GM19239 (cell line): ENCODE data around the gene PXK.
"Not testable (repeated sequence)": the region's sequence is repeated elsewhere in the genome, so short reads cannot be mapped to it uniquely, and the experiment has no call there.

Experiments
- DNase-seq: peaks from one replicate; pipeline ENCODE4 v3.0.0; 2011; ENCODE audit warnings: low spot score; ENCODE audit not compliant: insufficient read length
- FAIRE-seq: peaks from 2 replicates; lab custom pipeline; 2011; peaks lifted over from hg19 to GRCh38; lab: Jason Lieb, UNC

PXK gene

DNA sequence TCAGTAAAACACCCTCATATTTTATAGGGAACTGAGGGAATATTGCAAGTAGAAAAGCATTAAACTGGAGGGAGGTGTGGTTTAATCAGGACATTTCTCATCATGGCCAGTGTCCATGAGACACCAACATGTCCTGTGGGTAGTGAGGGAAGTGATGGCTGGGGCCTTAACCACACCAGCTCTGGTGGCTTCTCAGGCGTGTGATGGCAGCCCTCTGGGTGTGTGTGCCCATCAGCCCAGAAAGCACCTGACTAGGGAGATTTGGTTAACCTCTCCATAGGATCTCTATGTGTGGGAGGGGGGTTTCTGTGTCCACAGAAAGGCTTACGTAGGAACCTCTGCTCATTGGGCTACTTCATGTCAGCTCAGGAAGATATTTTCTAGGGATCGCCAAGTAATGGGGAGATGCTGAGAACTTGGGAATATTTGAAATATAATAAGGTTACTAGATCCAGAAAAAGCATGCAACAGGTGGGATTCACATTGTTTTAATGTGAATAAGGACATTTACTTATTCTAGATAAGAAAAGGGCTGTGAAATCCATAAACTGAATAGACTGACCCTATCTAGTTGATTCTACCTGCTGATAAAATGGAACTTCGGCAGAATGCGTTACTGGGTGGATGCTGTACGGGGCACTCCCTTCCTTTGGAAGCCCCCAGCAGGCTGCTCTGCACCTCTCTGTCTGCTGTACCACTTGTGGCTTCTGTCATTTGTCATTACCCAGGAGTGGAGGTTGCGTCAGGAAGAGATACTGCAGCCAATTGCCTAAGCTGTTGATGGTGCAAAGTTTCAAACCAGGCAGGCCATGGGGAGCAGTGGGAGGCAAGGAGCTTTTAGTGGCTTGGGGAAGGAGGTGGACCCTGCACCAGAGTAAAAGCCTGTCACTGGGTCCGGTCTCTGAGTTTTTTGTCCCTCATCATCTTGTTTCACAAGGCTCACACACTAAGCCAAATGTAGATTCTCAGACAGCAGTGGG lies 79.4 kb downstream of the PXK start:
- DNase-seq: no peak
- FAIRE-seq: no peak

DNA sequence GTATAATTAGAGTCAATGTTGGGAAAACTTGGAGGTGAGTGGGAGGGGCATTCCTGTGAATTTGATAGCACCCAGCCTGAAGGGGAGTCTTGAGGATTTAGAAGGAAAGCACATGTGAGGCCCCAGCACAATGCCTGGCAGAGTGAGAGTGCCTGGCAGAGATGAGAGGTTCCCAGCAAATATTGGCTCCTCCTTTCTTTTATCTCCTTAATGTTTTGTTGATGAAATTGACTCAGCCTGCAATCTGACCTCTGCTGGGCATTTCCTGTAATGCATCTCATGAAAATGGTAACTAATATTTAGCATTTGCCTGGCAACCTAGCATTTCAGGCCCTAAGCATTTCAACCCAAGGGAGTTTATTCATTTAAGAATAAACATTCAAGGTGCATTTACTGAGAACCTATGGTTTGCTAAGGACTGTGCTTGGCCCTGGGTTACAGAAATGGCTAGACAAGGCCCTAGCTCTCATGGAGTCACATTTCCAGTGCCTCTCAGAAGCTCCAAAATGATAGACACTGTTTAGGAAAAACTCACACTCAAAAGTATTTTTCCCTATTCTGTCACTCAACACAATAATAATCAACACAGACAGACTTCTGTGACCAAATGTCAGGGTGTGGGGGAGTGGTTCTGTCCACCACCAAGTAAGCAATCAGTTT lies 82.0 kb downstream of the PXK start:
- DNase-seq (peak; percentile 29), FAIRE-seq (peak; percentile 88)

DNA sequence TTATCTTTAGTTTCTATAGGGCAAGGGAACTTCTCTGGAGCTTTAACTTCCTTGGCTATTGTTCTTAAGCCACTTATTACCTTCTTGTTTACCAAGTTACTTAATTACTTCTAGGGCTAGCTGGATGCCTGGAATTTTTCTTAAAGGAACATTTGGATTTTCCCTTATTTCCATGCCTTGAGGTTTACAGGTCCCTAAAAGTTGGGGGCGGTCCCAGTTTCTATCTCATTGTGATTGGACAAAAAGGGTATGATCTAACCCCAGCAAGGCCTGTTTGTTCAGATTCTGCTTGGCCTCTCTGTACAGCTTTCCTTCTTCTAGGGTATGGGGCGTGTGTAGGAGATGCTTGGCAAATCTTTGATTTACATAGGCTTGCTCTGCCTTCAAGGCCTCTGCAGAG lies 83.5 kb downstream of the PXK start:
- FAIRE-seq (no peak), DNase-seq (no peak)

DNA sequence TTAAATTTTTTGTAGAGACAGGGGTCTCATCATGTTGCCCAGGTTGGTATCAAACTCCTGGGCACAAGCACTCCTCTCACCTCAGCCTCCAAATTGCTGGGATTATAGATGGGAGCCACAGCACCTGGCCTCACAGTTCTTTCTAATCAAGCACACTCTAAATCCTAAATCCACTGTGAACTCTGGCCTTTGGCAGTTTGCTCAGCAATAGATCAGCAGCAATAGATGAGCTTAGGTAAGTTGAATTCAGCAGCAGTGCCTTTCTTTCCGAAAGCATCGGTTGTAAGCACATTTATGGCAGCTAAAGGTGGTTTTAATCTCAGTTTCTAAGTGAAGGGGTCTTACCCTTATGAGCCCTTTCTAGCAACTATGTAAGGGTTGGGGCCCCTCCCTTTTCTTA lies 84.4 kb downstream of the PXK start:
- DNase-seq: no peak
- no peak for FAIRE-seq

DNA sequence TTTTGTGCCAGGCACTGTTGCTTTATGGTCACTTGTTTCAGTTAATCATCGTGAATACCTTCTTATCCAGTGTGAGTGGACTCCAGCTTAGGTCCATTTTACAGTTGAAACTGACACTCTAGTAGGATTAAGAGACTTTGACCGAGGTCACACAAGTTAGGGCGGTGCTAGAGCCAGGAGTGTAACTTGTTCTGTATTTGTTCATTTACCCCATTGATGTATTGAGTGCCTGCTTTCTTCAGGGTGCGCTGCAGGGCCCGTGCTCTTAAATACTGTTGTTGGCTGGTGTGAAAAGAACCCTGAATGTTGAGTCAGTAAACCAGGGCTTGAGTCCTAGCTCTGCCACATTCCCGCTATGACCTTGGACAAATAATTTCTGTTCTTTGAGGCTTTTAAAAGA lies 85.5 kb downstream of the PXK start:
- FAIRE-seq (no peak), DNase-seq (no peak)

DNA sequence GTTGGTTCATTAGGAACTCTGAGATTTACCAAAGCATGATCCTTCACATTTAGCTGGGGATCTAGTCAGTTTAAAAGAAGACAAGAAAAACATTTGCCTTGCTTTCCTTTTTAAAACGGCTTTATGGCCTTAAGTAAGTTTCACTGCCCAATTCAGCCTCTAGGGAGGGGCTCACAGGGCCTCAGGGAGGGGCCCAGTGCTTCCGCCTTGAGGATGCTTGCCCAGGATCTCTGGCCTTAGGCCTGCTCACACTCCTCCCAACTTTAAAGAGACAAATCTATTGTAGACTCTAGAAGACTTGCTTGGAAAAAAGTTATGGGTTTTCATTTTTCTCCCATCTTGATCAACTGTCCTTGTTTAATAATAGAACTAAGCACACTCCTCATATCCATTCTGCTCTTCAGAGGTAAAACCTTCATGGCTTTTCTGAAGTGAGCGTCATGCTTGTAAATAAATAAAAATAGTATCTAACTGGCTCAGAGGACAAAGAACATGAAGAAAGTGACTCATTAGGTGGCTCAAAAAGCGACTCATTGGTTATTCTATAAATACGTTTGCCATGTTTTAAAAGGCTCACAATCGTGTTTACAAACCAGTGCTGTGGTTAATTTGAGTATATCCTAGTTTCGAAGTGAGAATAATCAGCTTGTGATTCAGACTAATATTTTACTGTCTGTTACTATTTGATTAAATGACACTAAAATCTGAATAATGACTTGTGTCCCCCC lies 87.3 kb downstream of the PXK start:
- DNase-seq: no peak

DNA sequence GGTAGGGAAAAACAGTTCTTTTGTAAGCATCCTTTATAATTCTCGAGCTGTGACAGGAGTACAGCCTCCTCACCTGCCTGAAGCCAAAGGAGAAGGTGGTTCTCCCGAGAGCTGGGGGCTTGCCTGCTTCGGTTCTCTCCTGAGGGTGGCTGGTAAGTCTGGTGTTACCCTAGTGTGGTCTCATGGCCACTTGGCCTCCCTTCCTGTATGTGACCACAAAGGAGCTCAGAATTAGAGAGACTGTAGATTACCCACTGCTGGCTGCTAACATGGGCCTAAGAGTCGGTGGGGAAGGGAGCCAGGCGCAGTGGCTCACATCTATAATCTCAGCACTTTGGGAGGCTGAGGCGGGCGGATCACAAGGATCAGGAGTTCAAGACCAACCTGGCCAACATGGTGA lies 88.3 kb downstream of the PXK start:
- no peak for DNase-seq
- no peak for FAIRE-seq

More for the DNA sequence above, 87.3 kb downstream of the PXK start:
- FAIRE-seq: peak; percentile 87

DNA sequence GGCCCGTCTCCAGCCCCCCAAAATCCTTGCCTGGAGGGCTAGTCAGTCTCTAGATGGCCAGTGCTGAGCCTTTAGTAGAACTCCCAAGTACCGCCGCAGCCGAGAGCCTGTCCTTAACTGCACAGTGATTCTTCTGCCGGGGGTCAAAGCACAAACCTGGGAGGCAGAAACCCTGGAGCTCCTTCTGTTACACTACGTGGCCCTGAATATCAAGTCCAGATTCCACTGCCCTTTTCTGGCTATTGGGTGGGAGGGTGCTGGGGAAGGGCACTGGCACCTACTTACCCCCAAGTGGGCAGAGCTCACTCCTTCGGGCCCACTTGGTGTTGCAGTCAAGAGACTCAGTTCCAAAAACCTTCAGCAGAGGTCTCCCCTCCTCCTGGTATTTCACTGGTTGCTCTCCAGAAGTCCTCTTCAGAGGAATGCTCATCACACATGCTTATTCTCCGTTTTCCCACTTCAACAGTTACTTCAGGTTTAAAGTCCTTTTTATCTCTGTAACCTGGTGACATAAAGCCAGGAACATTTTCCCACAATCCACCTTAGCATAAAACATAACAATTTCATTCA lies 90.1 kb downstream of the PXK start:
- DNase-seq: no peak
- FAIRE-seq: no peak

DNA sequence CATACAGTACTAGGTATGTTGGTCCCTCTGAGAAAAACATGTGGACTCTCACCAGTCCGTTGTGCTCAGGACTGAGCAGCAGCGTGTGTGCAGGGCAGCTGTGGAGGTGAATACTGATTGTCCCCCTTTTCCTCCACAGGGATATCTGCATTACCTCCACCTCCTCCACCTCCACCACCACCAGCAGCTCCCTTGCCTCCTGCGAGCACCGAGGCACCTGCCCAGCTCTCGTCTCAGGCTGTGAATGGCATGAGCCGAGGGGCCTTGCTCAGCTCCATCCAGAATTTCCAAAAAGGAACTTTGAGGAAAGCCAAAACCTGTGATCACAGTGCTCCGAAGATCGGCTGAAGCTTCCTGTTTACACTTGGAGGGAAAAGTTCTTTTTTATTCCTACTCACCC lies 91.9 kb downstream of the PXK start:
- no peak for FAIRE-seq
- no peak for DNase-seq

DNA sequence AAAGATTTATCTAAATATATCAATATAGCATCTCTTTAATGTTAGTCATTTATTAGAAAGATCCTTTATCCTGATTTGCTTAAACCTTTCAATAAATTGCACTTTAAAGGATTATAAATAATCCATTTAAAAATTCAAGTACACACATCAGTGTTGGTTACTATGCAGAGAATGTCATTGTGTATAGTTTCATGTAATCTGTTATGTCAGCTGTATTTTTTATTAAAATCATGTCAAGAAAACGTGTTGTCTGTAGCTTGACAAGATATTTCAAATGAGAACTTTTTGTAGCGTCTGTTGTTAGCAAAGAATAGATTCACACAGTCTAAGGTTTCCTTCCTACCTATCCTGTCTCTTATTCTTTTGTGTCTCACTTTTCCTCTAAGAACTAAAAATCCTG lies 93.1 kb downstream of the PXK start:
- DNase-seq (no peak), FAIRE-seq (no peak)

DNA sequence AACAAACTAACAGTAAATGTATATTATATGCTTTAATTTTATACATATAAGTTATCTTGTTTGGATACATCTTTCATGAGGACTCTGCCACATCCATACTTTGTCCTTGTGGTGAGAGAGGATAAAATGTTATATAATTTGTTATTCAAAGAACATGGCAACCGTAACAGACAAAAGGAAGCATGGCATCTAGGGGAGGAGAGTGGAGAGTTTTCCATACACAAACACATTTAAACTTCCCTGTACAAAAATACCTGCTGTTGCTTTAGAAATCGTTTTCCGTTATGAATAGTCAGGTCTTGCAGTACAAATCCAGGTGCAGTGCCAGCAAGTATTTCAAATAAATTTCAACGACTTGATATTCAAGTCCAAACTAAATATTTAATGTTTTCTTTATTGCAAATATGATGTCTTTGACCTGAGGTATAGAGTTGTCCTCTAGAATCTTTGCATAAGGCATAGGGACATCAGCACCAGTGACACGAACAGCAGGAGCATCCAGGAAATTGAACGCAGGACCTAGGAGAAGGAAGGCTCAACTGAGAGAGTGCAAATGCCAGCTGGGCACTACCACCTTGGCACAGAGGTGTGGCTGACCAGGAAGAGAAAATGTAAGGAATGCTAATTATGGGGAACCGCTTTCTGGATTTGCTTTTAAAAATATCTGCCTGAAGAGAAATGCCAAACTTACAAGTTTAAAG lies 95.1 kb downstream of the PXK start:
- FAIRE-seq (no peak), DNase-seq (no peak)

DNA sequence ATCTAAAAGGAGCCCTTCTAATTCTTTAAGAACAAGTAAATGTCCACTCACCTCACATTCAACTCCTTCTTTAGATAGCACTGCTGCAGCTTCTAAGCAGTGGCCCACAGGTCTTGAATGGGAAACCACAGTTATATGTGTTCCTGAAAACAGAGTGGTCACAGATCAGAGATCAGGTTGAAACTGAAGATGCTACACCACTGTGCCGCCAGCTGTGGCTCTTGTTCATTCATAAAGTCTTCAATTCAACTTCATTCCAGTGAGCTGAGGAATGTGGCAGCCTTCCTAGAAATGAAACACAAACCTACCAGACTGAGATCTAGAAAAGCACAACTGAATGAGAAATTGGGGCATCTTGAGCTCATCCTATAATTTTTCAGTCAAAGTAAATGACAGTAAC lies 97.0 kb downstream of the PXK start:
- peak; percentile 84 for FAIRE-seq

DNA sequence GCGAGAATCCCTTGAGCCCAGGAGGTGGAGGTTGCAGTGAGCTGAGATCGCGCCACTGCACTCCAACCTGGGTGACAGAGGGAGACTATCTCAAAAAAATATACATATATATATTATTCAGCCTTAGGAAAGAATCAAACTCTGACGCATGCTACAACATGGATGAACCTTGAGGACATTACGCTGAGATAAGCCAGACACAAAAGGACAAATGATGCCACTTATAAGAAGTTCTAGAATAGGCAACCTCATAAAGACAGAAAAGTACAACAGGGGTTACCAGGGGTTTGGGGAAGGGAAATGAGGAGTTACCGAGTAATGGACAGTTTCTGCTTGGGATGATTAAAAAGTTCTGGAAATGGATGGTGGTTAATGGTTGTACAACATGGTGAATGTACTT lies 100.2 kb downstream of the PXK start:
- DNase-seq: no peak
- peak; percentile 66 for FAIRE-seq

More for the DNA sequence above, 97.0 kb downstream of the PXK start:
- peak; percentile 21 for DNase-seq

DNA sequence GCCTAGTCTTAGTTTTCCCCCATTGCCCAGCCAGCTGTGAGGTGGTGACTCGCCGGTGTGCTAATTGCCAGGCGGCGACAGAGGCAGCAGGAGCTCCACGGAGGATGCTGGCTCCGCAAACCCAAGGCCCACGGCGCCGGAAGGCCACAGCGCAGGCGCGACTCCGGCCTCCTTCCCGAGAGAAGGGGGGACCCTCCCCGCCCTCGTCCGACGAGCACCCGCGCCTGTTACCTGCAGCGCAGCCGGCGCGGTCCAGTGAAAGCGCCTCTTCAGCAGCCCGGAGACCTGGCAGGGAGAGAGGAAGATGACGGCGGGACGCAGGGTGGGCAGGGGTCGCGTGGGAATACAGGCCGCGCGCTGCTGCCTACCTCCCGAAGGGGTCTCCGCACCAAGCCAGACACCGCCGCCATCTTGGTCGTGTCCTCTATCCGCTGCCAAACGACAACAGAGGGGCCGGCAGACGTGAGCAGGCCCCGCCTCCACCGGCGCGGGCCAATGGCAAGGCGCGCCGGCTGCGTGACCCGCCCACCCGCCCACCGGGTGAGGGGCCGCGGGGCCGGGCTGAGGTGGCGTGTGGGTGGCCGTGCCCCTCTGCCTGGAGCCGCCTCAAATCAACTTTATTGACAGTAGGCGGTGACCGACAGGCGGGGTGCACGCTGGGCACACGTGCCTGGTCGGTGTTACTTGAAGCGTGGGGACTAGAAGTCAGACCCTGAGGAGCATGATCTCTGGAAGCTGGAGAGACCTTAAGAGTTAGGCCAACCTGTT lies 100.9 kb downstream of the PXK start, which contains the start of gene PDHB:
TSS of gene PDHB (minus strand) at position 433 of the 768 bp plus-strand sequence. CDS start at position 410, 23 bp downstream.
- FAIRE-seq: peak; percentile 71
- peak; percentile 92 for DNase-seq

DNA sequence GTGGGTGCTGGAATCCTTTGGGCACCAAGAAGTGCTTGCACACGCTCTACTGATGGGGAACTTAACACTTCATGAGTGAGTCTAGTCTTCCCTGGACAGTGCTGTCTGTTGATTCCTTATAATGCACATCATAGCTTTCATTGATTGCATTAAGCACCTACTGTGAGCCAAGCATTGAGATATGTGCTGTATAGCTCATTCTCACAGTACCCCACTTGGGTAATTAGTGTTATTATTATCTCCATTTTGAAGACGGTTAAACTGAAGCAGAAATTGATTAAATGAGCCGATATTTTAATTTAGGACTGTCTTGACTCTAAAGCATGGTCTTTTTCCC lies 101.4 kb downstream of the PXK start:
- no peak for FAIRE-seq

DNA sequence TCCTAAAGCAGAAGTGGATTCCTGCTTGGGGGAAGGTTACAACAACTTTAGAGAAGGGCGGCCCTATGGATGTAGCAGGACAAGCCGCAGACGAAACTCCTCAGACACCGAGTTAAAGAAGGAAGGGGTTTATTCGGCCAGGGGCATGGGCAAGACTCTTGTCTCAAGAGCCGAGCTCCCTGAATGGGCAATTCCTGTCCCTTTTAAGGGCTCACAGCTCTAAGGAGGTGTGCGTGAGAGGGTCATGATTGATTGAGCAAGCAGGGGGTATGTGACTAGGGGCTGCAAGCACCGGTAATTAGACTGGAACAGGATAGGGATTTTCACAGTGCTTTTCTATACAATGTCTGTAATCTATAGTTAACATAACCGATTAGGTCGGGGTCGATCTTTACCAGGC lies 101.8 kb downstream of the PXK start:
- DNase-seq (no peak), FAIRE-seq (no peak)

More for the DNA sequence above, 101.4 kb downstream of the PXK start:
- no peak for DNase-seq

DNA sequence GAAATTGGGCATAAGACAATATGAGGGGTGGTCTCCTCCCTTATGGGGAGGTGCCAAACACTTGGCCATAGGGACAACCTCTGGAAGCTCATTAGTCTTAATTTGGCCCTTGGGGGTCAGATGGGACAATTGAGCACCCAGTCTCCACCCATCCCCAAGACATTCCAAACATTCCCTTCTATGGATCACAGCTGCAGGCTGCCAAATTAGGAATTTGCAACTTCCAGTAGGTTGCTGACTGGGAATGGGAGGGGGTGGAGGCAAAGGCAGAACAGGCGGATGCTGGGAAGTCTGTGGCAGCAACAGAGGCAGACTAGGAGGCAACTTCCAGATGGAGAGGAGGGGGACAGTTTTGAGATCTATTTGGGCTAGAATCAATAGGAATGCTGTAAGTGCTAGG lies 102.3 kb downstream of the PXK start:
- DNase-seq: no peak
- FAIRE-seq: no peak

DNA sequence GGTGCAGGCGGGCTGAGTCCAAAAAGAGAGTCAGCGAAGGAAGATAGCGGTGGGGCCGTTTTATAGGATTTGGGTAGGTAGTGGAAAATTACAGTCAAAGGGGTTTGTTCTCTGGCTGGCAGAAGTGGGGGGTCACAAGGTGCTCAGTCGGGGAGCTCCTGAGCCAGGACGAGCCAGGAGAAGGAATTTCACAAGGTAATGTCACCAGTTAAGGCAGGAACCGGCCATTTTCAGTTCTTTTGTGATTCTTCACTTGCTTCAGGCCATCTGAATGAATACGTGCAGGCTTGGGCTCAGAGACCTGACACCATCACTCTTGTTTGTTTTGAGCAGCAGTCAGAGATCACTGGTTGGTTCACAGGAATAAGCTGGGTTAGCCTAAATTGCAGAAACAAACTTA lies 104.6 kb downstream of the PXK start:
- FAIRE-seq, DNase-seq: not testable (repeated sequence)

DNA sequence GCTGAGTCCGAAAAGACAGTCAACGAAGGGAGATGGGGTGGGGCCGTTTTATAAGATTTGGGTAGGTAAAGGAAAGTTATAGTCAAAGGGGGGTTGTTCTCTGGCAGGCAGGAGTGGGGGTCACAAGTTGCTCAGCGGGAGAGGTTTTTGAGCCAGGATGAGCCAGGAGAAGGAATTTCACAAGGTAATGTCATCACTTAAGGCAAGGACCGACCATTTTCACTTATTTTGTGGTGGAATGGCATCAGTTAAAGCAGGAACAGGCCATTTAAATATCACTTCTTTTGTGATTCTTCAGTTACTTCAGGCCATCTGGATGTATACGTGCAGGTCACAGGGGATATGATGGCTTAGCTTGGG lies 108.3 kb downstream of the PXK start:
- DNase-seq, FAIRE-seq: not testable (repeated sequence)
